ENCODE results near the gene TEX19. TPM values are rescaled to one million over a fixed set of nuclear protein-coding genes. Genes with fewer than 3 reads are reported as not detected.
"Not testable (repeated sequence)": the region's sequence is repeated elsewhere in the genome, so short reads cannot be mapped to it uniquely, and the experiment has no call there.

Gene TEX19
- total RNA-seq, 1 donor from 2014 or later: not detected

DNA sequence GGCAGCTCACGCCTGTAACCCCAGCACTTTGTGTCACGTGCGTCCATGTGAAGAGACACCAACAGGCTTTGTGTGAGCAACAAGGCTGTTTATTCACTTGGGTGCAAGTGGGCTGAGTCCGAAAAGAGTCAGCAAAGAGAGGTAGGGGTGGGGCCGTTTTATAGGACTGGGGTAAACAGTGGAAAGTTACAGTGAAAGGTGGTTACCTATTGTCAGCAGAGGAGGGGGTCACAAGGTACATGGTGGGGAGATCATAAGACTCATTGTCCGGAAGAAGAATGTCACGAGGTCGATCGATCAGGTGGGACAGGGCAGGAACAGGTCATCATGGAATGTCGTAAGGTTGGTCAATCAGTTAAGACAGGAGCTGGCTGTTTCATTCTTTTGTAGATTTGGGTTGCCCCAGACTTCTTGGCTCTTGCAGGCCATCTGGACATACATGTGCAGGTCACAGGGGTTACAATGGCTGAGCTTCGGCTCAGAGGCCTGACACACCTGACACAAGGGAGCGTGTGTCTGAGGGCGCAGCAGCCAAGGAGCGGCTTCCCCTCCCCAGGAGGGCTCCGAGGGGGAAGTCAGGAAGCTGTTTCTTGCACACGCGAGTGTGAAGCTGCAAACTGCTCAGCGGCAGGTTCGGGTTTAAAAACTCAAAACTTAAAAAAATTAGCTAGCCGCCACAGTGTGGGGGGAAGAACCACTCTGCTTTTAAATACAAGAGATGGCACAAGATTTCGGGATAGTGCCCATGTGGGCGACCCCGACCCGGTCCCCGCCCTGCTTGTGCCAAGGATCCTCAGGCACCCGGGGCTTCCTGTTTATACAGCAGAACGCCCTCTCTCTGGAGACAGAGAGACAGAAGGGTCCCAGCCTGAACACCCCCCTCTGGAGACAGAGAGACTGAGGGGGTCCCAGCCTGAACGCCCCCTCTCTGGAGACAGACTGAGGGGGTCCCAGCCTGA is 12.4 kb upstream of the TEX19 start:
- peaks cover 4% of the 10 kb centered on the region for H3K4me1 Mint-ChIP-seq
- no peak overlapping the region for H3K4me3 Mint-ChIP-seq
- H3K36me3 Mint-ChIP-seq (ENCODE audit: low read depth): no peaks in the 10 kb centered on the region
- peaks cover 17% of the 10 kb centered on the region for H3K27me3 Mint-ChIP-seq
- POLR2A ChIA-PET: no interaction called here
- ATAC-seq (ENCODE audit: low read depth) (no peak), DNase-seq (no peak)
- intact Hi-C loops (cut with micrococcal nuclease): no loop called here
- CTCF ChIA-PET: interaction anchor here (0.9 kb wide), 1 partner anchor 100 kb away, joined by 3 read pairs; no protein-coding TSS in a partner anchor
- no peaks in the 10 kb centered on the region for H3K9me3 Mint-ChIP-seq
- H3K27ac Mint-ChIP-seq: no peak overlapping the region
- TF ChIP-seq, protein P1, sequence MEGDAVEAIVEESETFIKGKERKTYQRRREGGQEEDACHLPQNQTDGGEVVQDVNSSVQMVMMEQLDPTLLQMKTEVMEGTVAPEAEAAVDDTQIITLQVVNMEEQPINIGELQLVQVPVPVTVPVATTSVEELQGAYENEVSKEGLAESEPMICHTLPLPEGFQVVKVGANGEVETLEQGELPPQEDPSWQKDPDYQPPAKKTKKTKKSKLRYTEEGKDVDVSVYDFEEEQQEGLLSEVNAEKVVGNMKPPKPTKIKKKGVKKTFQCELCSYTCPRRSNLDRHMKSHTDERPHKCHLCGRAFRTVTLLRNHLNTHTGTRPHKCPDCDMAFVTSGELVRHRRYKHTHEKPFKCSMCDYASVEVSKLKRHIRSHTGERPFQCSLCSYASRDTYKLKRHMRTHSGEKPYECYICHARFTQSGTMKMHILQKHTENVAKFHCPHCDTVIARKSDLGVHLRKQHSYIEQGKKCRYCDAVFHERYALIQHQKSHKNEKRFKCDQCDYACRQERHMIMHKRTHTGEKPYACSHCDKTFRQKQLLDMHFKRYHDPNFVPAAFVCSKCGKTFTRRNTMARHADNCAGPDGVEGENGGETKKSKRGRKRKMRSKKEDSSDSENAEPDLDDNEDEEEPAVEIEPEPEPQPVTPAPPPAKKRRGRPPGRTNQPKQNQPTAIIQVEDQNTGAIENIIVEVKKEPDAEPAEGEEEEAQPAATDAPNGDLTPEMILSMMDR (IDR thresholded peaks at IDR 0.05): no peak

GRCh38 chr17:82347994-82348393 is 11.1 kb upstream of the TEX19 start:
- intact Hi-C loops (cut with micrococcal nuclease): not testable (repeated sequence)

GRCh38 chr17:82348434-82348833 is 10.6 kb upstream of the TEX19 start:
- POLR2A ChIA-PET: no interaction called here
- CTCF ChIA-PET: interaction anchor here (1.2 kb wide), 1 partner anchor 66 kb away, joined by 3 read pairs; no protein-coding TSS in a partner anchor

More at GRCh38 chr17:82347994-82348393, 11.1 kb upstream of the TEX19 start:
- ATAC-seq (ENCODE audit: low read depth); H3K4me3 Mint-ChIP-seq; H3K27ac Mint-ChIP-seq; DNase-seq; CTCF ChIA-PET; H3K4me1 Mint-ChIP-seq; H3K9me3 Mint-ChIP-seq; H3K36me3 Mint-ChIP-seq (ENCODE audit: low read depth); POLR2A ChIA-PET: not testable (repeated sequence)
- peaks cover 17% of the 10 kb centered on the region for H3K27me3 Mint-ChIP-seq

GRCh38 chr17:82348866-82349265 is 10.2 kb upstream of the TEX19 start:
- TF ChIP-seq, protein P1 (IDR thresholded peaks at IDR 0.05): no peak
- Mint-ChIP-seq H3K4me1 (peaks cover 9% of the 10 kb centered on the region), H3K27ac (no peak overlapping the region), H3K27me3 (peaks cover 18% of the 10 kb centered on the region), H3K9me3 (no peaks in the 10 kb centered on the region), H3K36me3 (ENCODE audit: low read depth) (no peaks in the 10 kb centered on the region), H3K4me3 (no peak overlapping the region)
- POLR2A ChIA-PET: no interaction called here
- ATAC-seq (ENCODE audit: low read depth) (no peak), DNase-seq (no peak)
- intact Hi-C loops (cut with micrococcal nuclease): no loop called here
- CTCF ChIA-PET: interaction anchor here (1.2 kb wide), 1 partner anchor 65 kb away, joined by 3 read pairs; no protein-coding TSS in a partner anchor

More at GRCh38 chr17:82348434-82348833, 10.6 kb upstream of the TEX19 start:
- Mint-ChIP-seq H3K9me3 (no peaks in the 10 kb centered on the region), H3K4me3 (no peak overlapping the region), H3K27ac (no peak overlapping the region), H3K36me3 (ENCODE audit: low read depth) (no peaks in the 10 kb centered on the region), H3K4me1 (peaks cover 9% of the 10 kb centered on the region), H3K27me3 (peaks cover 19% of the 10 kb centered on the region)
- ATAC-seq (ENCODE audit: low read depth) (no peak), DNase-seq (no peak)
- TF ChIP-seq, protein P1 (IDR thresholded peaks at IDR 0.05): no peak
- intact Hi-C loops (cut with micrococcal nuclease): no loop called here

DNA sequence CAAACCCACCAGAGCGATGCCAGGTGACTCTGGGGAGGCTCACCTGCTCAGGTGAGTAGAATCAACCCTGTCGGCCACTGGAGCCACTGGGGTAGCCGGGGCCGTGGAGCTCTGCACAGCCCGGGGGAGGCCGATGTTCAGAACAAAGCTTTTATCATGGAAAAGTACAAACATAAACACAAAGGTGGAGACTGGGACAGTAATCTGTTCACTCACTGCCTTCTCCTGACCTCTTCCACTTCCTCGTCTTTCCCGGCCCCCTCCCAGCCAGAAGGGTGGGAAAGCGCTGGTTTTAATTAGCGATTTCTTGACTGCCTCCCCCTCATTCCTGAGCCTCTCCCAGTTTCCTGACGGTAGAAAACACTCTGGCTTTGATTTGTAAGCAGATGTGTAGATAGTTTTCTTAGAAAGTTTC is 9.8 kb upstream of the TEX19 start:
- Mint-ChIP-seq H3K4me3 (no peak overlapping the region), H3K27me3 (peaks cover 18% of the 10 kb centered on the region), H3K27ac (no peak overlapping the region), H3K9me3 (no peaks in the 10 kb centered on the region), H3K4me1 (peaks cover 9% of the 10 kb centered on the region), H3K36me3 (ENCODE audit: low read depth) (no peaks in the 10 kb centered on the region)
- ChIA-PET CTCF (interaction anchor here (1.1 to 4.2 kb wide), 4 partner anchors 47 to 205 kb away, joined by 3 to 30 read pairs (median 4); no protein-coding TSS in a partner anchor), POLR2A (no interaction called here)
- TF ChIP-seq, protein P1 (IDR thresholded peaks at IDR 0.05): no peak
- intact Hi-C loops (cut with micrococcal nuclease): no loop called here
- ATAC-seq (ENCODE audit: low read depth) (no peak), DNase-seq (no peak)
